ENCODE data around the gene CACNA1S.

The CACNA1S gene

GRCh38 chr1:201007481-201007880, 104.7 kb downstream of the CACNA1S start:
- DNase-seq: no peak

GRCh38 chr1:201006450-201006849, 105.8 kb downstream of the CACNA1S start:
- peak; percentile 21 for DNase-seq

- no peak for DNase-seq
These were observed 107.5 kb downstream of the CACNA1S start for GRCh38 chr1:201004732-201005131.

- no peak for DNase-seq
These were observed 108.1 kb downstream of the CACNA1S start for GRCh38 chr1:201004154-201004553.

- no peak for DNase-seq
These were observed 109.7 kb downstream of the CACNA1S start for GRCh38 chr1:201002510-201002909.

GRCh38 chr1:201001962-201002361, 110.3 kb downstream of the CACNA1S start:
- no peak for DNase-seq

GRCh38 chr1:201000391-201000790, 111.8 kb downstream of the CACNA1S start:
- DNase-seq: no peak

GRCh38 chr1:200999667-201000066, 112.6 kb downstream of the CACNA1S start:
- DNase-seq: no peak

- DNase-seq: no peak
These were observed 113.9 kb downstream of the CACNA1S start for GRCh38 chr1:200998323-200998722.

- no peak for DNase-seq
These were observed 119.7 kb downstream of the CACNA1S start for GRCh38 chr1:200992382-200993048.

- DNase-seq: no peak
These were observed 121.1 kb downstream of the CACNA1S start for GRCh38 chr1:200991097-200991614.

GRCh38 chr1:200990114-200990513, 122.1 kb downstream of the CACNA1S start:
- DNase-seq: no peak

Measured in hematopoietic multipotent progenitor cell treated with erythropoietin and hydrocortisone succinate and interleukin-3 and kit ligand, for 8 days (in vitro differentiated cells).